GM21529 (cell line): ENCODE results near the gene DNAJB1.
A peak's percentile ranks its signal among the peaks of the same experiment; 100 is the strongest.
"Not testable (repeated sequence)": the region's sequence is repeated elsewhere in the genome, so short reads cannot be mapped to it uniquely, and the experiment has no call there.

Experiments
- ATAC-seq: cut with Tn5 transposase; IDR thresholded peaks from one replicate; pipeline ENCODE4 v1.9.1; 2021; ENCODE audit not compliant: unreplicated experiment

The DNAJB1 gene

DNA sequence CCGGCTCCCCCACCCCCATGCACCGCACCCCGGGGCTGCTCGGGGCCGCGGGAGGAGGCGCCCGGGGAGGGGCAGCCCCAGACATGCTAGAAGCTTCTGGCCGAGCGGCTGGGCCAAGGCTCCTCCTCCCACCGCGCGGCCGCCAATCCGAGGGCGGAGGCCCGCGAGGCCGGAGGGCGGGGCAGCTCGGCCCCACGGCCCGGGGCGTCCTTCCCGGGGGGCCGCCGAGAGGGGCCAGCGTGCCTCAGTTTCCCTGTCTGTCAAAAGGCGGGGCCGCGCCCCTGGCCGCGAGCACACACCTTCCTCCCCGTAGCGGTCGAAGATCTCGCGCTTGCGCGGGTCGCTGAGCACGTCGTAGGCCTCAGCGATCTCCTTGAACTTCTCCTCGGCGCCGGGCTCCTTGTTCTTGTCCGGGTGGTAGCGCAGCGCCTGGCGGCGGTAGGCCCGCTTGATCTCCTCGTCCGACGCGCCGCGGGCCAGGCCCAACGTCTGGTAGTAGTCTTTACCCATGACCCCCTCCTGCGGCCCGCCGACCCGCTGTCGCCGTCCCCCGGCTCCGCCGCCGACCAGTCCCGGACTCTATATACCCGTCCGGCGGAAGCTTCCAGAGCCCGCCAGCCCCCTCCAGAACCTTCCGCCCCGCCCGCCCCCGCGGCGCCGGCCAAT, at the start of gene DNAJB1:
Gene DNAJB1 (minus strand): TSS at position 558 of the 666 bp plus-strand sequence. CDS start 48 bp downstream, at position 510.
- peak; percentile 55 for ATAC-seq

- ATAC-seq = no peak
Observed at GRCh38 chr19:14567079-14567478, 48.9 kb upstream of the DNAJB1 start.

DNA sequence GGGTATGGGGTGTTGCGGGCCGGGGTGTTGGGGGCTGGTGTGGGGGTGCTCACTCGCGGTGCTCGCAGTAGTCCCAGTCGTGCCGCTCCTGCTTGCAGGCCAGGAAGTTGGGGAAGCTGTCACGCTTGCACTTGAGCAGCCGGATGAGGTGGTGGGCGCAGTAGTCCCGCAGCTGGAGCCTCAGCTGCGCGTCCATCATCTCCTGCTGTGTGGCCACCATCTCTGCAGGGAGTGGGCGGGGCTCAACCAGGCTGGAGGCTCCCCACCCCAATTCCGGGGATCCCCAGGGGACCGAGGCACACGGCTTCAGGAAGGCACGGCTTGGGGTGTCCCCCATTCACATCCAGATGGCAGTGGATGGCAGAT, 48.5 kb upstream of the DNAJB1 start:
- no peak for ATAC-seq

DNA sequence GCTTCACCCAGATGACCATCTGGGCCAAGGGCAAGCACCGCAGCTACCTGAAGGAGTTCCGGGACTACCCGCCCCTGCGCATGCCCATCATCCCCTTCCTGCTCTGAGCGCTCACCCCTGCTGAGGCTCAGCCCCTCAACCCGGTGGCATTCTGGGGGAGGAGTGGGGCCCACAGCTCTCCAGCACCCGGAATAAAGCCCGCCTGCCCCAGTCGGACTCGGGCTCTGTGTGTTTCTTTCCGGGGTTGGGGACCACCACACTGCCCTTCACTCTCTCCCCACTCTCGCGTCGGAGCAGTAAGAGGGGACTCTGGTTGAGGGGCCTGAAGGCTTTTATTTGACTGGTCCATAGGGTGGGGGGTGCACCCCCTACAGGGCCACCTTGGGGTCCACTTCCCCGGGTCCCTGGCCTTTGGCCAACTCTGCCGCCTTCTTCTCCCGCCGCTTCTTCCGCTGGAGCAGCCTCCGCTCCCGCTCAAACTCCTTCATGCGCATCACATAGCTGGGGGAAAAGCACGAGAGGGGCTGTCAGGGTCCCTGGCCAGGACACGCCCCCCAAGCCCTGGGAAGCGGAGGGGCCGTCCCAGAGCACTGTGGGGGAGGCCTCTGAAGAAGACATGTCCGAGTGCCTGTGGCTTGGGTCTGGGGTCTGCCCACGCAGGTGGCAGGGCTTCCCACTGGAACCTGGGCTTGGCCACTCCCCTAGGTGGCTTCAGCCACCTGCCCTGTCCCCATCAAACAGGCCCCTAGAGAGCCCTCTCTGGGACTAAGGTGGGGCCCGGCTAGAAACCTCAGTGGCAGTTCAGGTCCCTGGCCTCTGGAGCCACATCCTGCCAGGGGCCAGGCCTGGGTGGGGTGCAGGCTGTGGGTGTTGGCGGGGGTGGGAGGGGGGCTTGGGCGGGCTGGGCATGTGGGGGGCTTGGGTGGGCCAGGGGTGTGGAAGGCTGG, 47.8 kb upstream of the DNAJB1 start:
- ATAC-seq = no peak

GRCh38 chr19:14565298-14565679, 47.1 kb upstream of the DNAJB1 start:
- ATAC-seq = no peak

GRCh38 chr19:14564652-14565297, 46.6 kb upstream of the DNAJB1 start:
- not testable (repeated sequence) for ATAC-seq

DNA sequence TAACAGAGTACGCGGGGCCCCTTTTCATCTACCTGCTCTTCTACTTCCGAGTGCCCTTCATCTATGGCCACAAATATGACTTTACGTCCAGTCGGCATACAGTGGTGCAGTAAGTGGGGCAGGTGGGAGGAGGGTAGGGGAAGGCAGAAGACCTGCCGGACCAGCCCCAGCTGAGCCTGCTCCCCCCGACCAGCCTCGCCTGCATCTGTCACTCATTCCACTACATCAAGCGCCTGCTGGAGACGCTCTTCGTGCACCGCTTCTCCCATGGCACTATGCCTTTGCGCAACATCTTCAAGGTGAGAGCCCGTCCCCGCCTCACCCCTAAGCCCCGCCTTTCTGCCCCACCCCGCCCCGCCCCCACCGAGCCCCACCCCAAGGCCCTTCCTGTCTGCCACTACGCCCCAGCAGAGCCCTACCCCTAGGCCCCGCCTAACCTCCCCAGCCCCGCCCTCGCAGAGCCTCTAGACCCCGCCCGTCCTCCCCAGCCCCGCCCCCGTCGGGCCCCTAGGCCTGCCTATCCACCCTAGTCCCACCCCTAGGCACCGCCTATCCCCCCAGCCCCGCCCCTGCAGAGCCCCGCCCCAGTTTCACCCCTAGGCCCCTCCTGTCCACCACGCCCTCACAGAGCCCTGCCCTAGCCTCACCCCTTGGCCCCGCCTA, 45.9 kb upstream of the DNAJB1 start:
- no peak for ATAC-seq

- ATAC-seq = no peak
Observed at GRCh38 chr19:14563590-14563926, 45.4 kb upstream of the DNAJB1 start.

DNA sequence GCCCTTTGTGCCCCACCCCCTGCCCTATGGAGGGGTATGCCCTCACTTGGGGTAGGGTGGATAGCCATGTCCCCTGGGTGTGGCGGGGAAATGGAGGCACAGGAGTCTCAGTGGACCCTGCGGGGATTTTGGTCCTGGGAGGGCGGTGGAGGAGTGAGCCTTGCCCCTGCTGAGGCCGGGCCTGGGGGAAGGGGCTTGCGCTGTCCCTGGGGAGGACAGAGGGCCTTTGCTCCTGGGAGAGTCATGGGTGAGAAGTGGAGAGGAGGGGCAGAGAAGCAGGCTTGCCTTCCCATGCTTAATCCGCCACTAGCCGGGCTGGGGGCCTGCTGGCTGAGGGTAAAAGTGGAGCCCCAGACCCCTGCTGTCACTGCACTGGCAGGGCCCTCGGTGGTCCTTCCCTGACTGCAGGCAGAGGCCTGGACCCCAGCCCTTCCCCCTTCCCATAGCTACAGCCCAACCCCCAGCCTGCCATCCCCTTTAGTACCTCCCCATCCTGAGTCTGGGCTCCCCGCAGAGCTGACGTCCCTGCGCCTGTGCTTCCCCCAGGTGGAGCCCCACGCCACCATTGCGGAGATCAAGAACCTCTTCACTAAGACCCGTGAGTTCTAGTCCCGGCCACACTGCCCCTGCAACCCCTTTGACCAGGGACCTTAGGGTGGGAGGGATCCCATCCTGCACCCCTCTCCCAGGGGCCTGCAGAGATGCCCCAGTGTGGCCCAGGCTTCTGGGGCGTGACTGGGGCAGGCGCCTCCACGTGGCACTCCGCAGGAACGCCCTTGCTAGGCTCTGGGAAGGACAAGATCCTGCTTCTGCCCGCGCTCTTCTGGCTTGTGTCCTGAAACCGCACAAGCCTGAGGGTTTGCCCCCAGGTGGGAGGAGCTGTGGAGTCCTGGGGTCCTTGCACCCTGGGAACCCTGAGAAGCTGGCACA, 44.7 kb upstream of the DNAJB1 start:
- no peak for ATAC-seq

DNA sequence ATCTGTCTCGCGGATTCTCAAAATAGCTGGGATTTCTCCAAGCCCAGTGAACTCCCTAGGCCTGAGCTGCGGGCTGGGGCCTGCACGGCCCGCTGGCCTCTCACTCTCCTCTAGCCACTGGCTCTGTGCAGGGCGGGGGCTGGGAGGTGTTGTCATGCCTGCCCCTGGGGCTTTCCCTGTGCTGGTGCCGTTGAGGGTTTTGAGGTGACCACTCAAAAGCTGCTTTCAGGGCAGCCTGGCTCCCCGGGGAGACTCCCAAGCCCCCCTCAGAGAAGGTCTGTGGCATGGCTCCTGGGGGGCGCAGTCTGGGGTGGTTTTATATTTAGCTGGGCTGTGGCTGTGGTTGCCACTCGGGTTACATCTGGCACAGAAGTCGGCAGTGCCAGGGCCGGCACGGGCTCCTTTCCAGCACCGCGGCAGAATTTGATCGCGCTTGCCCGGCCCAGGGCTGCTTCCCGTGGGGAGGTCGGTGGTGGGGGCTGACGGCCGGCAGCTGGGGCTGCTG, 43.7 kb upstream of the DNAJB1 start:
- no peak for ATAC-seq

- ATAC-seq = no peak
Observed at GRCh38 chr19:14561249-14561648, 43.1 kb upstream of the DNAJB1 start.

DNA sequence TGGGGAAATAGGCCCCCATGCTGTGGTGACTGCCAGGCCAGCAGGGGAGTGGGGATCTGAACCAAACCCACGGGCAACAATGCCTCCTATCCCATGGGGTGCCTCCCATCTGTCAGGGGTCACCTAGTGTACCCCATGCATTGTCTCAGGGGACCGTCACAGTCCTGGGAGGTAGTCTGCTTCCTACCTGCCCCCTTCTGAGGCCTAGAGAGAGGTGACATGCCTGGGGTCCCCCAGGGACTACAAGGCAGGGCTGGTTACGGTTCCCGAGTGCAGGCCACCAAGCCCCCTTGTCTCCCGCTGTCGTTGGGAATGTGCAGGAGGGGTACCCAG, 42.5 kb upstream of the DNAJB1 start:
- ATAC-seq = no peak

DNA sequence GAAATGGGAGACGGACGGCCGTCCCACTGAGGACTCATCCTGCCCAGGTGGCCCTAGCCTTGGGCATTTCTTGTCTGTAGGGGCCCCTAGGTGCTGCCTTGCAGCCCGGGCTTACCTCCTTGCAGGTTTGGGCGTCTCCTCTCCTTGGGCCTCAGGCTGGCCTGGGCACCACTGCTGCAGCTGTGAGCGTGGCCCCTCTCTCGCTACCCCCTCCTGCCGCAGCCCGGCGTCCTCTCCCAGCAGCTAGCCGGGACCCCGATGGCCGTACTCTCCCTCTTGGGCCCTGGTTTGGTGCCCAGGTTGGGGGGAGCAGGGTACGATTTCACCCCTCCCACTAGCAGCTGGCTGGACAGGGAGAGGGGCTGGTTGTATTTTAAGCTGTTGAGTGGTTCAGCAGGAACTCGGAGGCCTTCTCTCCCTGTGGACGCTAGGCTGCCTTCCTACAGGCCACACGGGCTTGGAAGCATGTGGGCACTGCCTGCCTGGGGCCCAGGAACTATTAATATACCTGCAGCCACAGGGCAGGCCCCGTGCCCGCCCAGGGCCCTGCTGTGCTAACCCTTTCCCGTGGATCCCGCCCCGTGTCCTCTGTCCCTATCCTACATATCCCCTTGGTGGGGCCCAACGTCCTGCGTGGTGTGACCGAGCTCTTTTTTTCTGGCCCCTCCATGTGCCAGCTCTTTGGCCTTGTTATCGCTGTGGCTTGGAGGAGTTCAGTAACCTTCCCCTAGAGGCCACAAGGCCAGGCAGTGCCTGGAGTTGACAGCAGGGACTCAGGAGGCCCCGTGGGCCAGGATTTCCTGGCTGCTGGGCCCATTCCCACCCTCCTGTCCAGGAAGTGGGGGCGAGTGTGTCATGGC, 41.9 kb upstream of the DNAJB1 start:
- ATAC-seq = no peak

DNA sequence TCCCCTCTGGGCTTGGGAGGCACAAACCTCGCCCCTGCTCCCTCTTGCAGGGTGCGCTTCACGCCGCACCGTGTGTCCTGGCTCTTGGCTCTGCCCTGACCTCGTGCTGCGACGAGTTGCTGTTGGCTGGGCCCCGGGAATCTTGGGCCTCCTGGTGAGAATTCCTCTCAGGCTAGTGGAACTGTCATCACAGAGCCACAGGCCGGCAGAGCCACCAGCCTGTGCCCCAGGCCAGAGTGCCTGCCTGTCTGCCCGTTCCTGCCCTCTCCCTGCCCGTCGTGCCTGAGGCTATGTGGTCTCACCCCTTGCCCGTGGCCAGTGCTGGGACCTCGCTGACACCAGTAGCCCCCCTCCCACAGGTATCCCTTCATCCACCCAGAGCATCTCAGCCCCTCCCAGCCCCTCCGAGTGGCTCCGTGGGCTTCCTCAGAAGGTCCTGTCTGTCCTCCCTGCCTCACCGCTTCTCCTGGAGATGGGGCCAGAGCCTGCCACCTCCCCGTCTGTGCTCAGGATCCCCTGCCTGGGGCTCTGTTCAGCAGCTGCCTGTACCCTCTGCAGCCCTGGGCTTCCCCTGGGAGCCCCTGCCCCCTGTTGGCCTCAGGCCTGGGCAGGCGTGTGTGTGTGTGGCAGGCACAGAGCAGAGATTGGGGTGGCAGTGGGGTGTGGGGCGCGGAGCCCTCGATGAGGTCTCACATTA, 40.3 kb upstream of the DNAJB1 start:
- no peak for ATAC-seq

GRCh38 chr19:14556662-14557188, 38.5 kb upstream of the DNAJB1 start:
- ATAC-seq = peak; percentile 45

DNA sequence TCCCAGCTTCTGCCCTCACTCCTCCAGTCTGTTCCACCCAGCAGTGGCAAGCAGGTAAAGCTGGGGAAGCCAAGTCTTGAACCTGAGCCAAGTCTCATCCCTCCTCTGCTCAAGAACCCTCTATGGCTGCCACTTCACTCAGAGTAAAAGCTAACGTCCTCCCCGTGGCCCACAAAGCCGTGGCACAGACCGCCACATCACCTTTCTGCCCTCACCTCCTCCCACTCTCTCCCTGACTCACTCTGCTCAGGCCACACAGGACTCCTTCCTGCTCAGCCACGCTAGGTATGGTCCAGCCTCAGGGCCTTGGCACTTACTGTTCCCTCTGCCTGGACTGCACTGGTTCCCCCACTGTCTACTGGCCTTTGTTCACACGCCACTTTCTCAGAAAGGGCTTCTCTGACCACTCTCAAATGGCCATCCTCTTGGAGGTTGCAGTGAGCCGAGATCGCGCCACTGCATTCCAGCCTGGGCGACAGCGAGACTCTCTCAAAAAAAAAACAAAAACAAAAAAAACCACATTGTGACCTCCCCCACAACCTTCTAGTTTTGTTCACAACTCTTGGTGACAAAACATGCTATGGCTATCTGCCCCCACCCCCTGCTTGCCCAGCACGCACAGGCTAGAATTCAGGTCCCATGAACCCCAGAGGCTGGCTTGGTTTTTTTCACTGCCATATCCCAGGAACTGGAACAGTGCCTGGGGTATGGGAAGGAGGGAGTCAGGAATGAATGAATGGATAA, 37.9 kb upstream of the DNAJB1 start:
- ATAC-seq = no peak

GRCh38 chr19:14554382-14554812, 36.2 kb upstream of the DNAJB1 start:
- ATAC-seq = no peak

DNA sequence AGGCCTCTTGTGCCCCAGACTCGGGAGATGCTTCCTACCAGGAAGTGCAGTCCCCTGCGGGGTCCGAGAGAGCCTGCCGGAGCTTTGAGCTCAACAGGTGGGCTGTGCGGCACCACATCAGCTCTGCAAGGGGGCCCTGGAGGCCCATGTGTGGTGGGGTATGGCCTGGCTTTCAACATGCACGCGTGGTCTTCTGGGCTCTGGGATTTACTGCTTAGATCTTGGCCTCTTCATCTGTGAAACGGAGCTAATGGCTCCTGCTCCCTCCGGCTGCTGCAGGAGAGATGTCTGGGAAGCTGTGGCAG, 35.7 kb upstream of the DNAJB1 start:
- ATAC-seq = no peak
